MCF 10A (cell line): ENCODE measurements around the gene COTL1. TPM values are rescaled to one million over a fixed set of nuclear protein-coding genes. Genes with fewer than 3 reads are reported as not detected.

Source experiments
- BruUV-seq: library from RNA; stranded (reverse); fragments of 400-500 nt; replicated peaks from 2 replicates; lab custom pipeline; 2021; lab: Mats Ljungman, UMichigan
- CTCF ChIA-PET: fragments of 300-600 bp; sonication (Branson Sonifier 250); formaldehyde crosslinking; extraction: SDS; loops from one replicate; lab custom pipeline; 2021; ENCODE audit warnings: antibody characterized with exemption, inconsistent platforms; lab: Yijun Ruan, JAX
- POLR2A ChIA-PET: fragments of 300-600, 350-650 bp; sonication (Branson Sonifier 250); formaldehyde crosslinking; extraction: SDS; loops from one replicate; lab custom pipeline; 2020; ENCODE audit warnings: antibody characterized with exemption, inconsistent platforms; lab: Yijun Ruan, JAX
- DNase-seq: peaks from one replicate; pipeline ENCODE4 v3.0.0-alpha.2; 2018; ENCODE audit not compliant: unreplicated experiment
- H3K27ac Mint-ChIP-seq: one replicate; pipeline ENCODE4 v1.8.0; 2022; ENCODE audit warnings: mild to moderate bottlenecking, low read depth, mixed read lengths; ENCODE audit not compliant: unreplicated experiment
- H3K27me3 Mint-ChIP-seq: one replicate; pipeline ENCODE4 v1.8.0; 2022; ENCODE audit warnings: mixed read lengths; ENCODE audit not compliant: insufficient read depth, unreplicated experiment
- H3K36me3 Mint-ChIP-seq: one replicate; pipeline ENCODE4 v1.8.0; 2022; ENCODE audit warnings: mild to moderate bottlenecking, moderate library complexity, mixed read lengths; ENCODE audit not compliant: insufficient read depth, unreplicated experiment
- H3K4me1 Mint-ChIP-seq: one replicate; pipeline ENCODE4 v1.8.0; 2022; ENCODE audit warnings: mixed read lengths; ENCODE audit not compliant: insufficient read depth, unreplicated experiment
- H3K4me3 Mint-ChIP-seq: one replicate; pipeline ENCODE4 v1.8.0; 2022; ENCODE audit warnings: mild to moderate bottlenecking, moderate library complexity, mixed read lengths; ENCODE audit not compliant: unreplicated experiment
- H3K9me3 Mint-ChIP-seq: one replicate; pipeline ENCODE4 v1.8.0; 2022; ENCODE audit warnings: mixed read lengths; ENCODE audit not compliant: unreplicated experiment
- CTCF ChIP-seq: fragments of 200-600 bp; IDR thresholded peaks from one replicate; pipeline ENCODE4 v1.8.0; 2022; ENCODE audit warnings: antibody characterized with exemption, mild to moderate bottlenecking; ENCODE audit not compliant: unreplicated experiment
- intact Hi-C: fragments of 100-400 bp; cut with micrococcal nuclease; formaldehyde crosslinking; loops from 2 replicates; pipeline ENCODE4 v1.14.1; 2022
- total RNA-seq: library from RNA; stranded (reverse); gene quantifications from 2 replicates; pipeline ENCODE4 v1.2.3, GENCODE V29; 2022

Gene COTL1
- total RNA-seq, 1 experiment from 2014 or later, result 269 TPM

- ChIA-PET CTCF (interaction anchor here (0.6 kb wide), 1 partner anchor 247 kb away, joined by 3 read pairs; no protein-coding TSS in a partner anchor), POLR2A (no interaction called here)
- BruUV-seq, result no TSS peak
Observed at GRCh38 chr16:84538222-84538840, 79.5 kb downstream of the COTL1 start.

GRCh38 chr16:84537491-84538151 is 80.3 kb downstream of the COTL1 start:
- no peaks in the 10 kb centered on the region for H3K27me3 Mint-ChIP-seq
- no peak overlapping the region for H3K4me3 Mint-ChIP-seq
- no peak for TF ChIP-seq CTCF
- BruUV-seq, result no TSS peak
- DNase-seq, result no peak
- ChIA-PET POLR2A (no interaction called here), CTCF (interaction anchor here (0.6 kb wide), 1 partner anchor 248 kb away, joined by 3 read pairs; no protein-coding TSS in a partner anchor)
- H3K36me3 Mint-ChIP-seq, result no peaks in the 10 kb centered on the region
- H3K9me3 Mint-ChIP-seq, result no peaks in the 10 kb centered on the region
- no peak overlapping the region for H3K27ac Mint-ChIP-seq
- H3K4me1 Mint-ChIP-seq, result peaks cover 2% of the 10 kb centered on the region
- intact Hi-C loops, result no loop called here

More at GRCh38 chr16:84538222-84538840, 79.5 kb downstream of the COTL1 start:
- no peak for TF ChIP-seq CTCF
- no peak overlapping the region for H3K4me3 Mint-ChIP-seq
- H3K4me1 Mint-ChIP-seq, result no peaks in the 10 kb centered on the region
- H3K9me3 Mint-ChIP-seq, result no peaks in the 10 kb centered on the region
- no peaks in the 10 kb centered on the region for H3K27me3 Mint-ChIP-seq
- H3K36me3 Mint-ChIP-seq, result no peaks in the 10 kb centered on the region
- DNase-seq, result no peak
- intact Hi-C loops, result no loop called here
- no peak overlapping the region for H3K27ac Mint-ChIP-seq

DNA sequence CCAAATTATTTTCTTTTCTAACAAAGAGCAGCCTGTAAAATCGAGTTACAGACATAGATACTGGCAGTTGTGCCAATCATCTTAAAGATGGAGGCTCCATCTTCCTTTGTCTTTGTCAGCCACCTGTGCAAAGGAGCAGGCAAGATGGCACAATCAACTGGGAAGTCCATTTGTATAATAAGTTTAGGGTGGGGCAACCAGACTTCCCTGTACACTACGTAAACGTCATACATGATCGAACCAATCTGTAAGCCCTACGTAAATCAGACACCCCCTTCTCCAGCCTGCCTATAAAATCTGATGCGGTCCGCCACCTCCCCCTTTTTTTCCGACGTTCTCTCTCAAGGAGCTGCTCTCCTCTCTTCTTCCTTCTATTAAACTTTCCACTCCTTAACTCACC is 82.0 kb downstream of the COTL1 start:
- no TSS peak for BruUV-seq
- POLR2A ChIA-PET, result interaction anchor here (0.9 to 1.1 kb wide), 2 partner anchors 8 to 32 kb away, joined by 3 to 4 read pairs; partner anchors contain the start of gene MEAK7
- Mint-ChIP-seq H3K9me3 (no peaks in the 10 kb centered on the region), H3K4me1 (peaks cover 13% of the 10 kb centered on the region), H3K27me3 (no peaks in the 10 kb centered on the region), H3K36me3 (no peaks in the 10 kb centered on the region), H3K4me3 (no peak overlapping the region), H3K27ac (no peak overlapping the region)
- CTCF ChIA-PET, result no interaction called here
- TF ChIP-seq CTCF, result no peak
- intact Hi-C loops, result no loop called here
- DNase-seq, result no peak

- no TSS peak for BruUV-seq
Observed at GRCh38 chr16:84535408-84535807, 82.5 kb downstream of the COTL1 start.

More at GRCh38 chr16:84535408-84535807, 82.5 kb downstream of the COTL1 start:
- H3K4me3 Mint-ChIP-seq, result no peak overlapping the region
- POLR2A ChIA-PET, result interaction anchor here (0.9 kb wide), 1 partner anchor 9 kb away, joined by 4 read pairs; no protein-coding TSS in a partner anchor
- no peaks in the 10 kb centered on the region for H3K9me3 Mint-ChIP-seq
- H3K36me3 Mint-ChIP-seq, result no peaks in the 10 kb centered on the region
- H3K27me3 Mint-ChIP-seq, result no peaks in the 10 kb centered on the region
- intact Hi-C loops, result no loop called here
- CTCF ChIA-PET, result no interaction called here
- no peak overlapping the region for H3K27ac Mint-ChIP-seq
- H3K4me1 Mint-ChIP-seq, result peaks cover 13% of the 10 kb centered on the region
- DNase-seq, result no peak
- no peak for TF ChIP-seq CTCF
